ENCODE measurements around the gene TYR.
"Not testable (repeated sequence)": the region's sequence is repeated elsewhere in the genome, so short reads cannot be mapped to it uniquely, and the experiment has no call there.

- not testable (repeated sequence) for TF ChIP-seq EZH2 (IDR thresholded peaks at IDR 0.05; ENCODE audit: insufficient read depth, poor library complexity, severe bottlenecking); EZH2phosphoT487 (IDR thresholded peaks at IDR 0.05; ENCODE audit: insufficient read depth, low read depth)
Measured at GRCh38 chr11:89331940-89332339, 154.3 kb downstream of the TYR start.
